Fibroblast of peridontal ligament (primary cell): ENCODE measurements around the gene PPP1CC.
"Not testable (repeated sequence)": the region's sequence is repeated elsewhere in the genome, so short reads cannot be mapped to it uniquely, and the experiment has no call there.

Experiments used
- DNase-seq: peaks from one replicate; pipeline ENCODE4 v3.0.0-alpha.2; 2010; ENCODE audit errors: extremely low read depth

The PPP1CC gene

GRCh38 chr12:110725267-110725666 is 17.4 kb downstream of the PPP1CC start:
- DNase-seq: no peak

DNA sequence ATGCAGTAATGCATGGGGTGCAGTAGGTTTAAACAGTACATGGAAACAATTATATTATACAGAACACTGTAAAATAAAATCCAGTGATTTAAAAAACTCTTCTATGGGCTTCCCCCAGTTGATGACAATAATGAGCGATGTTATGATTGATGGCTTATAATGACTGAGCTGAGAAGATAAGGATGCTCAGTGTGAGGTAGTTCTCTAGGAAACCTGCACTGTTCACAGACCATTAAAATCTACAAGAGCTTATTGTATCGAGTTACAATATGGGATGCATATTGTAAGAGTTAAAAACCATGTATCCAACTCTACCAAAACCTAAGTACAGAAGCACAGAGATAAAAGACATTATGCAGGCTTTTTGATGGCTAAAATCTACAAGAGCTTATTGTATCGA is 19.8 kb downstream of the PPP1CC start:
- DNase-seq: not testable (repeated sequence)

- DNase-seq: no peak
Measured at GRCh38 chr12:110721570-110721969, 21.1 kb downstream of the PPP1CC start.

- DNase-seq: no peak
Measured at GRCh38 chr12:110720516-110720915, 22.2 kb downstream of the PPP1CC start.

- no peak for DNase-seq
Measured at GRCh38 chr12:110718222-110718908, 24.3 kb downstream of the PPP1CC start.

GRCh38 chr12:110717037-110717436 is 25.7 kb downstream of the PPP1CC start:
- no peak for DNase-seq

DNA sequence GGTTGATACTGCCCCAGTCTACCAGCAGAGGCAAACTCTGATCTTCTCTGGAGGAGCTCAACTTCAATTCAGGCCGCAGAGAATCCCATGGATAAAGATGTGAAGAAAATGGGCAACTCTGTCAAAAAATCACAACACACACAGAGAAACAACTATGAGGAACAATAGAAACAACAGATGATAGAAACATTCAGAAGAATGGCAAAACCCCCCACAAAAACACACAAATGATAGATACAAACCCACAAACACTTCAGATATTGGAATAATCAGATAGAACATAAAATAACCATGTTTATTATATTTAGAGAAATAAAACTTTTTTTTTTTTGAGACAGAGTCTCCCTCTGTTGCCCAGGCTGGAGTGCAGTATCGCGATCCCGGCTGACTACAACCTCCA is 33.8 kb downstream of the PPP1CC start:
- no peak for DNase-seq

GRCh38 chr12:110705309-110705708 is 37.4 kb downstream of the PPP1CC start:
- no peak for DNase-seq

DNA sequence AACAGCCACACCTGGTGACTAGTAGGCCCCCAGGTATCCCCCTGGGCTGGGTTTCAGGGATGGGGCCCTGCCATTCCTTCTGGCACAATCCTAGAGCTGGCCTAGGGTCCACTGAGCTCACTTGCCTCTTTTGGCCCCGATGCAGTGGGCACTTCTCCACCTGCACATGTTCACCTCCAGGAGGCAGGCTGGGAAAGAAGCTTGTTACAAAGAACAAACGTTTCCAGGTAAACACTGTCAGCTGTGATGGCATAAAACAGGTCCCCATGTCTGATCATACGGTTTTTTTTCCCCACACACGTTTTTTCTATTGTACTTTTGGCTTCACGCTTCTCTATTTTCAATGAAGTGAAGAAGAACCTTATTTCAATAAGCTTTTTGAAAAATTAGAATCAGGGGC is 37.9 kb downstream of the PPP1CC start:
- no peak for DNase-seq

DNA sequence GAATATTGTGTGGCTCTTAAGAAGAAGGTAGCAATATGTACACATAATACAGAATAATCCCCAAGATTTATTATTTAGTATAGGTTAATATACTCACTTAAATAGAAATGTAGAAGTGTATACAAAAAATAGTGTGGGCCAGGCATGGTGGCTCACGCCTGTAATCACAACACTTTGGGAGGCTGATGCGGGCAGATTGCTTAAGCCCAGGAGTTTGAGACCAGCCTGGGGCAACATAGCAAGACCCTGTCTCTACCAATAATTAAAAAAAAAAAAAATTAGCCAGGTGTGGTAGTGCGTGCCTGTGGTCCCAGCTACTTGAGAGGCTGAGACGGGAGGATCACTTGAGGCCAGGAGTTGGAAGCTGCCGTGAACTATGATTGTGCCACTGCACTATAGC is 38.5 kb downstream of the PPP1CC start:
- no peak for DNase-seq

GRCh38 chr12:110702081-110702480 is 40.6 kb downstream of the PPP1CC start:
- no peak for DNase-seq

DNA sequence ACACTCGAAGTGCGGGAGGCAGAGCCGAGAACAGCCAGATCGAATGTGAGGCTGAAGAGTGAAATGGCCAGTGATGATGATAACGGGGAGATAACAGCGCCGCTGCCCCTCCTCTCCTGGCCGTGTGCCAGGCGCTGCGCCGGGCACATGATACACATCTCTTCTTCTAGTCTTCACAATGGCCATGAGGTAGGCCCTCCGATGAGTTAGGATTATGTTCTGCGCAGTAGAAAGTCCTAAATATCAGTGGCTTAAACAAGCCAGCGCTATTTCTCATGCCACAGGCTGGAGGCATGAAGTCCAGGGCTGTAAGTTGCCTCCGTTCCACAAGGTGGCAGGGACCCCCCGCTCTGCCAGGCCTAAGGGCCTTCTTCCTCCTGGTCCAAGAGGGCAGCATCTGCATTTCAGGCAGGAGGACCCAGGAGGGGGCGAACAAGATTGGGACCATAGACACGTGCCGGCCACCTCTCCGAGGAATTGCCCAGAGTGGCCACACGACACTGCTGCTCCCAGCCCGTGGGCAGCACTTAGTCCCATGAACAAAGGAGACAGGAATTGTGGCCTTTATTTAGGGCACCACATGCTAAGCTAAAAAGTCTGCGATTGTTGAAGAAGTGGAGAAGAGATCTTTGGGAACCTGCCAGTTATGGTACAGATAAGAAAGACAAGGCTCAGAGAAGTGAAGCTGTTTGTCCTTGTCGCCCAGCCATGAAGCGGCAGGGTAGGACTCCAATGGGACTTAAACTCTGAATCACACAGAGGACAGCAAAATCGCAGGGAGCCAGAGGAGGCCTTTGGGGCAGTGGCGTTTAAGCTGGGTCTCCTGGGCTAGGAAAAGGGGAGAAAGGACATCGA is 42.9 kb downstream of the PPP1CC start:
- no peak for DNase-seq

DNA sequence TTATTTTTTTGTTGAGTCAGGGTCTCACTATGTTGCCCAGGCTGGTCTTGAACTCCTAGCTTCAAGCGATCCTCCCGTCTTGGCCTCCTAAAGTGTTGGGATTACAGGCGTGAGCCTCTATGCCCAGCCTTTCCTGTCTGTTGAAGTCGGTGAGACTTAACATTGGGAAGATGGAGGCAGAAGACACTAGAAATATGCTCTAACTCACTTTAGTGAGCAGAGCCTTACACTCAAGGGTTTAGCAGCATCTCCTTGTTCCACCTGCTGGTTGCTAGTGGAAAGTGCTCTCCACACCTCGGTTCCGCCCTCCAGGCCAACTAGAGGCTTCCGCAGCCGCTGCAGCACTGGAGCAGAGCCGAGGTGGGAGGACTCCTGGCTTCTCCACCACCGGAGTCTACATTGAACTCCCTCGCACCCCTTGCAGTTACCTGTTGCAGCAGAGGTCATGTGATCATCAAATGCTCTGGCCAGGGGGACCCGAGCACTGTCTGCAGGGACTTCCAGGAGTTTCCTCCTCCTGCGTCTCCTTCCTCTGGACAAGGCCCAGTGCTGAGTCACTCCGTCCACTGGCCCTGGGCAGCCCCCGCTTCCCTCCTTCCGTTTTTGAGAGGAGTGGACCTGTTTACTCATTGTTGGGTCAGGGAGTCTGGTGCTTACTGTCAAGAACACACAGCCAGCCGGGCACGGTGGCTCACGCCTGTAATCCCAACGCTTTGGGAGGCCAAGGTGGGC is 44.4 kb downstream of the PPP1CC start:
- peak; percentile 54 for DNase-seq

- DNase-seq: no peak
Measured at GRCh38 chr12:110697236-110697635, 45.5 kb downstream of the PPP1CC start.

DNA sequence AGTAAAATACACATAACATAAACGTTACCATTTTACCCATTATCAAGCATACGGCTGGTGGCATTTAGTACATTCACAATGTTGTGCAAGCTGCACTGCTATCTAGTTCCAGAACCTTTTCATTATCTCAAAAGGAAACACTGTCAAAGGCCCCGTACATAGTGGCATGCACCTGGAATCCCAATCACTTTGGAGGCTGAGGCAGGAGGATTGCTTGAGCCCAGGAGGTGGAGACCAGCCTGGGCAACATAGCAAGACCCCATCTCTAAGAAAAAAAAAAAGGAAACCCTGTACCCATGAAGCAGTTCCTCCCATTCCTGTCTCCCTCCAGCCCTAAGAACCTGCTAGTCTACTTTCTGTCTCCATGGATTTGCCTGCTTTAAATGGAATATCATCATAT is 46.4 kb downstream of the PPP1CC start:
- no peak for DNase-seq

DNA sequence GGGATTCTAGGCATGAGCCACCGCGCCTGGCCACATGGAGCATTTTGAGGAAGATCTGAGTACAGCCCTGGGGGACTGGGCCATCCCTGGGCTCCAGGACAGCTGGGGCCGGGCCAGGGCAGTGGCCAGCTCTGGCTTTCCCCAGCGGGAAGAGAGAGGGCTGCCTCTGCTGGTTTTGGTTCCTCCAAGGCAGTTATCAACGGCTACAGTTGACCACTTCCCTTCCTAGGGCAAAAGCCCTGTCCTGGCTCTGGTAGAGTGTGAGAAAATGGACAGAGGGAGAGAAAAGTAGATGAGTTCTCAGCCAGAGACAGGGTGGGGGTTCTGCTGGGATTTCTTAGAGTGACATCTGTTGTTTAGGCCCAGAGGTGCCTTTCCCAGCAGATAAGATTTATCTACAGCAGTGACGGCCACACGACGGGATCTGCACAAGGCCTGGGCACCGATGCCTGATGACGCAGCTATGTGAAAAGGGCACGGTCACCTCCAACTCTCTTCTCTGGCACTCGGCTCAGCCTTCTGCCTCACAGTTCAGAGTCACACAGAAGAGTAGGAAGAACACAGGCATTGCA is 48.3 kb downstream of the PPP1CC start:
- DNase-seq: no peak

DNA sequence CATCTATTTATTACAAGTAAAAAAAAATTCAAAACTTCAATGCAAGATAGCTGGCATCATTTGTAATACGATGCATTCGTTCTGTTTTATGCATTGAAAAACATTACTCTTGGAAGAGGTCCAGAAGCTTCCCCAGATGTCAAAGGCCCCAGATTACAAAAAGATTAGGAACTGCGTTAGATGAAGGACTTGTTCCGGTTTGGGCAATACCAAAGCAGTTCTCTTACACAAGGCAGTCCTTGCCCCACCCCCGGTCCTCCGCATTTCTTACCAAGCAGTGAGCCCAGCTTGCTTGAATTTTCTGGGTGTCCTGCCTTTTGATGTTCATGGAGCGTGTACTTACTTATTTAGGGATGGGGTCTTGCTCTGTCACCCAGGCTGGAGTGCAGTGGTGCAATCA is 49.0 kb downstream of the PPP1CC start:
- no peak for DNase-seq

DNA sequence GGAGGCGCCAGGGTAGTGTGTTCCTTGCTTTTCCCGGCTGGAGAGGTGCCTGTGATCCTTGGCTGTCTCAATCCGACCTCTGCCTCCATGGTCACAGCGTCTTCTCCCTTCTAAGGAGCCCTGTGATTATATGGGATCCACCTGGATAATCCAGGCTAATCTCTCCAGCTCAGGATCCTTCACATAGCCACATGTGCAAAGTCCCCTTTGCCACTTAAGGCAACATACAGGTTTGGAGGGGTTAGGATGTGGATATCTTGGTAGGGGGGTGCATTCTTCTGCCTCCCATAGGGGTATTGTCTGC is 52.6 kb downstream of the PPP1CC start:
- DNase-seq: no peak

DNA sequence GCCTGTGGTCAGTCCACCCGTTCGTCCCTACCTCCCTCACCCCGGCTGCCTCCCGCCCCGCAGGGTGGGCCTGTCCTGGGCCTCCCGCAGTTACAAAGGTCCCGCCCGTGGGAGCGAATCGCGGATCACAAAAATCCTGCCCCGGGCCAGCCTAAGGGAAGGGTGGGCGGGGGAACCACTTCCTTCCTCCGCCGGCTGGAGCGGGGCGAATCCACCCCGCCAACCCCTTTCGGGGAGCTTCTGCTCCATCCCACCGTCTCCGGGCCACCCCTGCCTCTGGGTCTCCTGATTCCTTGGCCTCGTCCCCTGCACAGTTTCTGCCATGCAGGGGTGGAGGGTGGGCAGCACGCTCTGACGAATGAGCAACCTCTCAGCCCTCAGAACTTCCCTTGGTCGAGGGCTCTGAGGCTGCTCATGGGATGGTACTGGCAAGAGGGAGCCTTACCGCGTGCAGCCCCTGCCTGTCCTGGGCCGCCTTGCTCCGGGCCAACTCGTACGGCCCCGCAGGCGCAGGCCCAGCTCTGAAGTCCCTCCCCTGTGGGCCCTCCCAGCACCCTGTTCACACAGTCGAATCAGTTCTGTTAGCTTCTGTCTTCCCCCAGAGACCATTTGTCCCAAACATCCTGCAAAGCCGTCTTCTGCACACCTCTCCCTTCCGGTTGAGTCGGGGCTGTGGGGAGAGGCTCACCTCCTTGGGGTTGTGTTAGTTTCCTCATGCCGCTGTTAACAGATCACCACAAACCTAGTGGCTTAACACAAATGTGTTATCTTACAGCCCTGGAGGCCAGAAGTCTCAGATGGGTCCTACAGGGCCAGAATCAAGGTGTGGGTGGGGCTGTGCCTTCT is 53.2 kb downstream of the PPP1CC start:
- DNase-seq: peak; percentile 8

GRCh38 chr12:110688446-110689280 is 54.0 kb downstream of the PPP1CC start, which contains the start of gene HVCN1:
Gene HVCN1, minus strand, starts transcription at chr12:110689115. Its CDS starts 5,870 bp downstream, at chr12:110683245.
- no peak for DNase-seq
